Calu3 (cell line): ENCODE data around the gene SPAG4. TPM values are rescaled to one million over a fixed set of nuclear protein-coding genes. Genes with fewer than 3 reads are reported as not detected.

Experiments used
- BruUV-seq: library from RNA; stranded (reverse); fragments of 400-500 nt; replicated peaks from 2 replicates; lab custom pipeline; 2021; lab: Mats Ljungman, UMichigan
- CTCF ChIA-PET: fragments of 300-600 bp; sonication (Branson Sonifier 250); formaldehyde crosslinking; loops from one replicate; lab custom pipeline; 2022; ENCODE audit warnings: antibody characterized with exemption; lab: Charles Lee
- DNase-seq: peaks from one replicate; pipeline ENCODE4 v3.0.0; 2022
- H3K27ac Mint-ChIP-seq: one replicate; pipeline ENCODE4 v1.8.0; 2022; ENCODE audit warnings: mixed read lengths; ENCODE audit not compliant: unreplicated experiment
- H3K27me3 Mint-ChIP-seq: one replicate; pipeline ENCODE4 v1.8.0; 2022; ENCODE audit warnings: mixed read lengths; ENCODE audit not compliant: unreplicated experiment
- H3K36me3 Mint-ChIP-seq: one replicate; pipeline ENCODE4 v1.8.0; 2022; ENCODE audit warnings: mild to moderate bottlenecking, moderate library complexity, mixed read lengths; ENCODE audit not compliant: insufficient read depth, unreplicated experiment
- H3K4me1 Mint-ChIP-seq: one replicate; pipeline ENCODE4 v1.8.0; 2022; ENCODE audit warnings: mild to moderate bottlenecking, low read depth, mixed read lengths; ENCODE audit not compliant: unreplicated experiment
- H3K4me3 Mint-ChIP-seq: one replicate; pipeline ENCODE4 v1.8.0; 2022; ENCODE audit warnings: mild to moderate bottlenecking, low read depth, moderate library complexity, mixed read lengths; ENCODE audit not compliant: unreplicated experiment
- H3K9me3 Mint-ChIP-seq: one replicate; pipeline ENCODE4 v1.8.0; 2022; ENCODE audit warnings: low read depth, mixed read lengths; ENCODE audit not compliant: unreplicated experiment
- intact Hi-C: fragments of 100-400 bp; cut with micrococcal nuclease; formaldehyde crosslinking; loops from one replicate; pipeline ENCODE4 v1.10.0; 2022; ENCODE audit not compliant: unreplicated experiment
- total RNA-seq: library from RNA; stranded (reverse); gene quantifications from 2 replicates; pipeline ENCODE4 v1.2.3, GENCODE V29; 2022
- TF ChIP-seq, protein P1 (sequence below): fragments of 200-600 bp; IDR thresholded peaks from one replicate; pipeline ENCODE4 v1.8.0; 2022; ENCODE audit warnings: antibody characterized with exemption; ENCODE audit not compliant: unreplicated experiment

SPAG4 gene
- total RNA-seq, 1 experiment from 2014 or later = 7.7 TPM

GRCh38 chr20:35627121-35627520 is 11.5 kb downstream of the SPAG4 start:
- H3K27ac Mint-ChIP-seq = no peak overlapping the region
- no peak overlapping the region for H3K4me3 Mint-ChIP-seq
- H3K27me3 Mint-ChIP-seq = no peaks in the 10 kb centered on the region

DNA sequence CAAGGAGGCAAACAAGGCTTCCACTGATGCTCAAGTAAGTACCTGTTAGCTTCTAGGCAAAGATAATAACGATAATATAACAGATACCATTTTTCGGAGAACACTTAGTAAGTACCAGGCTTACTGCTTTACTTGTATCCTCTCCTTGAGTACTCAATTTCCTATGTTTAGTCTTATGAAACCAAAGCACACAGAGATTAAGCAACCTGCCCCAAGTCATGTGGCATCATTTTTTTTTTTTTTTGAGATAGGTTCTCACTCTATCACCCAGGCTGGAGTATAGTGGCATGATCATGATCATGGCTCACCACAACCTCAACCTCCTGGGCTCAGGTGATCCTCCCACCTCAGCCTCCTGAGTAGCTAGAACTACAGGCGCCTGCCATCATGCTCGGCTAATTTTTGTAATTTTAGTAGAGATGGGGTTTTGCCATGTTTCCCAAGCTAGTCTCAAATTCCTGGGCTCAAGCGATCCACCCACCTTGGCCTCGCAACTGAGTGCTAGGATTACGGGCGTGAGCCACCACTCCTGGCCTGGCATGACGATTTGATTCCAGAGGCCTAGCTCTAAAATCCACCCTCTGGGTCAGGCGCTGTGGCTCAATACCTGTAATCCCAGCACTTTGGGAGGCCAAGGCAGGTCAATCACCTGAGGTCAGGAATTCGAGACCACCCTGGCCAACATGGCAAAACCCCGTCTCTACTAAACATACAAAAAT is 14.0 kb downstream of the SPAG4 start:
- Mint-ChIP-seq H3K9me3 (no peaks in the 10 kb centered on the region), H3K27me3 (no peaks in the 10 kb centered on the region), H3K4me1 (no peaks in the 10 kb centered on the region), H3K27ac (no peak overlapping the region), H3K4me3 (no peak overlapping the region), H3K36me3 (peaks cover 85% of the 10 kb centered on the region)
- intact Hi-C loops = no loop called here
- no TSS peak for BruUV-seq
- CTCF ChIA-PET = interaction anchor here (0.7 to 2.0 kb wide), 4 partner anchors 10 to 25 kb away, joined by 3 to 5 read pairs (median 3); no protein-coding TSS in a partner anchor
- DNase-seq = no peak
- TF ChIP-seq, protein P1, sequence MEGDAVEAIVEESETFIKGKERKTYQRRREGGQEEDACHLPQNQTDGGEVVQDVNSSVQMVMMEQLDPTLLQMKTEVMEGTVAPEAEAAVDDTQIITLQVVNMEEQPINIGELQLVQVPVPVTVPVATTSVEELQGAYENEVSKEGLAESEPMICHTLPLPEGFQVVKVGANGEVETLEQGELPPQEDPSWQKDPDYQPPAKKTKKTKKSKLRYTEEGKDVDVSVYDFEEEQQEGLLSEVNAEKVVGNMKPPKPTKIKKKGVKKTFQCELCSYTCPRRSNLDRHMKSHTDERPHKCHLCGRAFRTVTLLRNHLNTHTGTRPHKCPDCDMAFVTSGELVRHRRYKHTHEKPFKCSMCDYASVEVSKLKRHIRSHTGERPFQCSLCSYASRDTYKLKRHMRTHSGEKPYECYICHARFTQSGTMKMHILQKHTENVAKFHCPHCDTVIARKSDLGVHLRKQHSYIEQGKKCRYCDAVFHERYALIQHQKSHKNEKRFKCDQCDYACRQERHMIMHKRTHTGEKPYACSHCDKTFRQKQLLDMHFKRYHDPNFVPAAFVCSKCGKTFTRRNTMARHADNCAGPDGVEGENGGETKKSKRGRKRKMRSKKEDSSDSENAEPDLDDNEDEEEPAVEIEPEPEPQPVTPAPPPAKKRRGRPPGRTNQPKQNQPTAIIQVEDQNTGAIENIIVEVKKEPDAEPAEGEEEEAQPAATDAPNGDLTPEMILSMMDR = no peak

More at GRCh38 chr20:35627121-35627520, 11.5 kb downstream of the SPAG4 start:
- Mint-ChIP-seq H3K4me1 (no peaks in the 10 kb centered on the region), H3K9me3 (no peaks in the 10 kb centered on the region), H3K36me3 (peaks cover 80% of the 10 kb centered on the region)
- CTCF ChIA-PET = no interaction called here
- no TSS peak for BruUV-seq
- intact Hi-C loops = no loop called here
- DNase-seq = no peak
- TF ChIP-seq, protein P1 = no peak

DNA sequence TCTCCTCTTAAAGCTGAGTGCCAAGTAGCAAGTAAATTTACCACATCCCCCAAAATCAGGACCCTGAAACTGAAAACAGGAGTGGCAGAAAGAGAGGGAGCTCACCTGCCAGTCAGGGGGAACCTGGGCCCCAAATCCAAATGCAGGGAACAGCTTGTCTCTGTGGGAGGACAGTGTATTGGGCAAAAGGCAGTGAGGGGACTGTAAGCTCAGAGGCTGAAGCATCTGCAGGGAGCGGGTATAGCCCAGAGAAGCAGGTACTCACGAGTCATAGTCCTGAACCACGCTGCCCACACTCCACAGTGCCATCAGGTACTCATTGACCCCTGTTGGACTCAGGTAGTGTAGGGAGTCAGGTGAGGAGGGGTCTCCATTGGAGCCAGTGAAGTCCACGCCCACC is 15.0 kb downstream of the SPAG4 start:
- no peak for DNase-seq
- H3K4me1 Mint-ChIP-seq = no peaks in the 10 kb centered on the region
- H3K27me3 Mint-ChIP-seq = no peaks in the 10 kb centered on the region
- no peaks in the 10 kb centered on the region for H3K9me3 Mint-ChIP-seq
- H3K36me3 Mint-ChIP-seq = peaks cover 83% of the 10 kb centered on the region
- no peak overlapping the region for H3K27ac Mint-ChIP-seq
- TF ChIP-seq, protein P1 = no peak
- H3K4me3 Mint-ChIP-seq = no peak overlapping the region
- no TSS peak for BruUV-seq
- intact Hi-C loops = no loop called here
- CTCF ChIA-PET = interaction anchor here (2.0 kb wide), 1 partner anchor 14 kb away, joined by 5 read pairs; no protein-coding TSS in a partner anchor

- Mint-ChIP-seq H3K4me3 (no peak overlapping the region), H3K4me1 (peaks cover 9% of the 10 kb centered on the region), H3K36me3 (peaks cover 63% of the 10 kb centered on the region), H3K9me3 (no peaks in the 10 kb centered on the region), H3K27me3 (no peaks in the 10 kb centered on the region), H3K27ac (no peak overlapping the region)
- intact Hi-C loops = no loop called here
- CTCF ChIA-PET = no interaction called here
- no peak for DNase-seq
- TF ChIP-seq, protein P1 = no peak
- BruUV-seq = no TSS peak
Observed at GRCh38 chr20:35632539-35633115, 17.0 kb downstream of the SPAG4 start.
